Activated naive CD4-positive, alpha-beta T cell (primary cell): ENCODE data around the gene S100A16.
"Not testable (repeated sequence)": the region's sequence is repeated elsewhere in the genome, so short reads cannot be mapped to it uniquely, and the experiment has no call there.

Experiments used
- DNase-seq, 4 experiments: peaks; one replicate each; lab custom pipeline; 2025; lab: John Stamatoyannopoulos, UW

Gene S100A16

DNA sequence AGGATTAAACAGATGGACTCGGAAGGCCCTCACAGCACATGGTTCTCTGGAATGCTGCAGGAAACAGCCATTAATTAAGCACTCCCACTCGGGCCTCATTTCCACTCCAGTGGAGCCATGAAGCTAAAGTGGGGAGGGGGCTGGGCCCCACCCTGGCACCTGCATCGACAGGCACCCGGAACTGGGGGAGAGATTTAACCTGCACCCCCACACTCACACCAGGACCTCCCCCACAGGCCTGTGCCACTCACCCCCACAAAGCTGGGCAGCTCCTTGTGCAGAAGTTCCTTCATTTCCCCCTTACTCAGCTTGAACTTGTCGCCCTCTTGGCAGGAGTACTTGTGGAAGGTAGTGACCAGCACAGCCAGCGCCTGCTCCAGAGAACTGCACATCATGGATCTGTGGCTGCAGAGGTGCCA is 49.4 kb downstream of the S100A16 start:
- DNase-seq, result no peak

GRCh38 chr1:153562021-153562420 is 50.9 kb downstream of the S100A16 start:
- not testable (repeated sequence) for DNase-seq

GRCh38 chr1:153561466-153561985 is 51.4 kb downstream of the S100A16 start:
- no peak for DNase-seq

DNA sequence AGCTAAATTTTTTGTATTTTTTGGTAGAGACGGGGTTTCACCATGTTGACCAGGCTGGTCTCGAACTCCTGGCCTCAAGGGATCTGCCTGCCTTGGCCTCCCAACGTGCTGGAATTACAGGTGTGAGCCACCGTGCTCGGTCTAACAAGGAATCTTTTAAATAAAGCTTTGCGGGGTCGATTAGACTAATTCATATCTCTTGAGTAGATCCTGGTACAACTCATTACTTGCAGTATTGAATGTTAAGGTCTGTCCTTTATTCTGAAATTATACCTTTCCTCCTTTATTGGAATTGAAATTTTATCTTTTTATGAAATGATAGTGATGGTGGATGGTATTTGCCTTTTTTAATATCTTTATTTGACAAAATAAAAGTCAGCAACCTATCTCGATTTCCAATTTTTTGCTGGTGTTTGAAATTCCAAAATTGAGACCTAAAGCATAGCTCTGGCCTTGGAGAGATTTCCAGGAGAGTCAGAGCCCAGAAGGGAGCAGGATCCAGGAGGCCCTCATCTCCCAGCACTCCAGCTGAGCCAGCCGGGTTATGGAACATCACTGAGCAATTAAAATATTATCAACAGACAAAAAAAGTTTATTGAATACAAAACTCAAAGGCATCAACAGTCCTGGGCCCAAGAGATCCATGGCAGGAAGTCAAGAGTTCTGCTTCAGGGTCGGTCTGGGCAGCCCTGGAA is 52.0 kb downstream of the S100A16 start:
- no peak for DNase-seq

DNA sequence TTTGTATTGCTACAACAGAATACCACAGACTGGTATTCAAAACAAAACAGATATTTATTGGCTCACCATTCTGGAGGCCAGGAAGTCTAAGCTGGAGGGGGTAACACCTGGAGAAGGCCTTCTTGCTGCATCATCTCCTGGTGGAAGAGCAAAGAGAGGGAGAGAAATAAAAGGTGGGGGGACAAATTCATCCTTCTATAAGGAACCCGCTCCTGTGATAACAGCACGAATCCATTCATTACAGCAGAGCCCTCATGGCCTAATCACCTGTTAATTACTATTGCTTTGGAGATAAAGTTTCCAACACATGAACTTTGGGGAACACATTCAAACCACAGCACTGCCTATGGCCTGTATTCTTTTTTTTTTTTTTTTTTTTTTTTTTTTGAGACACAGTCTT is 52.7 kb downstream of the S100A16 start:
- DNase-seq, result no peak

GRCh38 chr1:153557877-153558276 is 55.1 kb downstream of the S100A16 start:
- DNase-seq, result no peak
